HG03095 (cell line): Measurements from ENCODE around the gene MMP13.
"Not testable (repeated sequence)": the region's sequence is repeated elsewhere in the genome, so short reads cannot be mapped to it uniquely, and the experiment has no call there.

ENCODE experiments used
- ATAC-seq: cut with Tn5 transposase; IDR thresholded peaks from one replicate; pipeline ENCODE4 v1.9.1; 2021; ENCODE audit warnings: moderate library complexity; ENCODE audit not compliant: unreplicated experiment

The MMP13 gene

GRCh38 chr11:102936864-102937509 lies 18.5 kb downstream of the MMP13 start:
- no peak for ATAC-seq

DNA sequence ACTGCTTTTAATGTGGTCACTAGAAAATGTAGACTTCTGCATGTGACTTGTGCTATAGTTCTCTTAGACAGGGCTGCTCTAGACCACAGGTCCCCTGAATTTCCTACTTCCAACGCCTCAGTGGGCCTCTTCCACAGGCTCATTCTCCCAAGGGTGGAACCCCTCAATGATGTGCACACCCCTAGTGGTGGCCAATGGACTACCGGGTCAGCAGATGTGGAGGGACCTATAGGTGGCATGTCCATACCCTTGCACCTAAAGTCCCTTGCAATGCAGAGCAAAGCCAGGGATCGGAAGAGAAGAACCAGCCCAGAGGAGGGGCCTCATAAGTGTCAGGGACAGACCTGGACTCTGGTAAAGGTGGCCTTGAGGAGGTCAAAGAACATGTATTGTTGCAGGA lies 20.0 kb downstream of the MMP13 start:
- no peak for ATAC-seq

DNA sequence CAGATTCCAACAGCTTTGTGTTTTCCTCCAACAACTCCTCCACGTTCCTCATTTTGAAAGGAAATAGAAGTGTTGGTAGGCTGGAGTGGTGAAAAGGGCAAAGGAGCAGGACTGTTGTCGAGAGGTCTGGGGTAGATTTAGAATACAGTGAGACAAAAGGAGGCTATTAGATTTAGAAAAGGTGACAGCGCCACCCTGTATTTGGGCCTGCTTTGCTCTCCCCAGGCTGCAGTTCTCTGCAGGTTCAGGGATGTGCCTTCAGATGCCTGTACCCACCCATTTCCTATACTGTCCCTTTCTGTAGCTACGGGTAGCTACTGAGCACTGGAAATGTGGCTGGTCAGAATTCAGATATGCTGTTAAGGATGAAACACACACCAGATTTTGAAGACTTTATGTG lies 20.8 kb downstream of the MMP13 start:
- no peak for ATAC-seq

DNA sequence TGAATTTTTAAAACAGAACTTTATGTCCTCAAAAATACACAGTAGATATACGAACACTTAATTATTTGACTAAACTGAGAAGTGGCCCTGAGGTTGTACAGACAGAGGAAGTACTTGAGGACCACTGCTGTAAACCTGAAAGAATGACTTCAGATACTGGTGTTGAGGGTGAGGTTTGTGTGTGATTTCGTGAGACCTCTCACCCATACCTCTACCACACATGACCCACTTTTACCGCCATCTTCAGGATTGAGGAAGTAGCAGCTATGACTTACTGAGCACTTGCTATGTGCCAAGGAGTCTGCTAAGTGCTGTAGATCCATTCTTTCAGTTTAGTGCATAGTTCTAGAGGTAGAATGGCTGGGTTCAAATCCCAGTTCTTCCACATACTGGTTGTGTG lies 21.9 kb downstream of the MMP13 start:
- no peak for ATAC-seq

DNA sequence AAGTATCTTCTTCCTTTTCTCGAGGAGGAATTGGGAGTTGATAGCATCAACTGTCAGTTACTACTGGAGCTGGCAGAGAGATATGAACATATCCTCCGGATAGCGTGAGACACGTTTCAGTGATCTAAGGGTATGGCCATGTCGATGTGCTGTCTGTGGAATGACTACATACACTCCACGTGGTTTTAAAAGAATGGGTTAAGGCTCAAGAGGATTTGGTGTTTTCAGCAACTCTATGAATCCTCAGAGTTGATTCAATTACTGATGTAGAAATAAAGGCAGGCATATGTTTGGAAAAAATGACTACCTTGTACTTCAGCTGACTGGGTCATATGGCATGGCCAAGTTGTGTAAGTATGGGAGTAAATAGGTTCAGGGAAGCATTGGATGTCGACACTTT lies 22.9 kb downstream of the MMP13 start:
- ATAC-seq, result no peak

DNA sequence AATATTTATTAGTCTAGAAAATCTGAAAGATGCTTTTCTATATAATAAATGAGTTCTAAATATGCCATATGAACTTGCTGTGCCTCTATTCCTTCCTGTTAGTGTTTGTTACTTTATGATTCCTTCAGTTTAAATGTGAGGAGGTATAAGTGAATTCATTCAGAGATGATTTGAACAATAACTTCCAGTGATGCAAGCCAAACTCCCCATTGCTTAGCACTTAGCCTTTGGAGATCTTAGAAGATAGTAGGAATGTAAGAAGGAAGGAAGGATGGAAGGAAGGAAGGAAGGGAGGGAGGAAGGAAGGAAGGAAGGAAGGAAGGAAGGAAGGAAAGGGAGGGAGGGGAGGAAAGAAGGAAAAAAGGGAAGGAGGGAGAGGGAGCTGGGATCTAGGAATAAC lies 25.1 kb downstream of the MMP13 start:
- ATAC-seq, result no peak

DNA sequence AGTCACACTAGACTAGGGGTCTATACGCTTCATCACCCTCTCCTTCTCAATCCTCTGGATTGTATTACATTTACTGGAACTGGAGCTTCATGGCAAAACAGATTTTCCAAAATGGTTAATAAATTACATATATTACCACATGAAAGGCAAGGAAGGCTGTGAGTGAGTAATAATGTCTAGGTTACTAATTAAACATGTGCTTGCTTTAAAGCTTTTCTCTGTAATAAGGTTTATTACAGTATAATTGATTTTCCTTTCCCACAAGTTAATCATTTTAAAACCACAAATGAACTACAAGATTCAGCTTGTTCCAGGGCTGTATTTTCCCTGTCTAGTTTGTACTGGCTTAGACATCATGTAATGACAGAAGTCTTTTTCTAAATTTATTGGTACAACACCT lies 25.6 kb downstream of the MMP13 start:
- no peak for ATAC-seq

DNA sequence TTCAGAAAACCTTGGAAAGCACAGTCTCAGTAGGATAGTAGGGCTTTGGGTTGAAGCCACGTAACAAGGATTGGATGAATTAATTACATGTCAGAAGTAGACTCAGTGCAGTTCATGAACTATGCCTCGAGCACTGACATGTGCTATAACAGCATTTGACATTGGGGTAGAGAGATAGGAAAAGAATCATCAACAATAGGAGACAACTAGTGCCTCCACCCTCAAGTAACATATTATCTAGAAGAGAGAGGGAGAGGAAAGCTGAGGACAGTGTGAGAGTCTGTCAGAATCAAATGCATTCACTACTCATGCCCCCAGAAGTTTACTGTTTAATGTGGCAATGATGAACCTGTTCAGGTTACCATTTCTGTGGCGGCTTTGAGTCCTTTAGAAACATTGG lies 26.4 kb downstream of the MMP13 start:
- ATAC-seq, result no peak

GRCh38 chr11:102928247-102928646 lies 27.3 kb downstream of the MMP13 start:
- no peak for ATAC-seq

DNA sequence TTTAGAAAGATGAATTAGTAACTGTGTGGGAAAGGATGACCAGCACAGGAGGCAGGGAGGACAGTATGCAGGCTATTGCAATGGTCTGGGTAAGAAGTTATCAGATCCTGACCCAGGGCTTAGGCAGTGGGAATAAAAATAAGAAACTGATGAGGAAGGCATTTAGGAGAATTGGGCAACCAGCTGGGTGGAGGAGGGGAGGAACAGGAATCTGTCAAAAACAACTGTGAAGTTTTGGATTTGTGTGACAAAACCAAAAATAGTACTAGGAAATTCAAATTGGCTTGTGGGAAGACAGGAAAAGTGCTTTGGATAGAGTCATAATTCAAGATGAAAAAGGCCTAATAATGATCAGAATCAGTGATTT lies 27.9 kb downstream of the MMP13 start:
- ATAC-seq, result no peak

DNA sequence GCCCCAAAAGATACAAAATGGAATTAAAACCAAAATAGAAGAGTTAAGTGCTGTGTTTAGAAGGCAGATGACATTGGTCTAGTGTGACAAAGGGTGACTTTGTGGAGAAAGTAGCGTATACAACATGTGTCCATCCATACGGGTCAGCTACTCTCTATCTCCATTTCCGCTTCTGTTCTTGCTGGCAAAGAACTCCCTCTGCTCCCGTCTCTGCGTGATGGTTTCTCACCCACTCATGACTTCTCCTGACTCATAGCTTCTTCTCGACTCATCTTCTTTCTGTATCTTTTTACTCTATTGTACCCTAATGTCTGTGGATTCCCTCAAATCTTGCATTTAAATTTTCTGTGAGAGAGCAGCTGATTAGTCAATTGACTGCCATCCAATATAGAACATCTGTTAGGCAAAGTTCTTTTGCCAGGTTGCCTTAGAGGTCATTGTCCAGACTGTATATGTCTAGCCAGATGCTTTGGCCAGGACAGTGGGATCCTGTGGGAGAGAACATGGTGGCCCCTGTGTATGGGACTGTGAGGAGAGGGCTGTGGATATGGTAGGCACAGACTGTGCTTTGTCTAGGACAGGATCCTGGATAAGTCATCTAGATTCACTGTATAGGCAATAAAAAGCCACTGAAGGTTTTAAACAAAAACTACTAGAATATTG lies 28.4 kb downstream of the MMP13 start:
- ATAC-seq, result no peak

GRCh38 chr11:102926517-102926916 lies 29.0 kb downstream of the MMP13 start:
- ATAC-seq, result no peak

DNA sequence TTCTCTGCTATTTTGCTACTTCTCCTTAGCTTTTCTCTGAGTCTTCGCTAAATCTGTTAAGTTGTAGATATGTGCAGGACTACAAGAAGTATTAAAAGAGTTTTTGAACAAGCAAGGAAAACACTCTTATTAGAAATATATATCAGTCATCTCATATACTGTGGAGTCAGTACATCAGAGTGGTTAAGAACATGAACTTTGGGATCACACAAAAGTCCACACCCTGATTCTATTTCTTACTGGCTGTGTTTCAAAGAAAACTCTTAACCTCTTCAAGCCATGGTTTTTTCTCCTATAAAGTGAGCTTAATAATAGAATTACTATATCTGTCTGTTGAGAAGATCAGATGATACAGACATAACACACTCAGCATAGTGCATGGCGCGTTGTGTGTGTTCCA lies 29.5 kb downstream of the MMP13 start:
- no peak for ATAC-seq

GRCh38 chr11:102924851-102925380 lies 30.6 kb downstream of the MMP13 start:
- ATAC-seq, result no peak

GRCh38 chr11:102921587-102922220 lies 33.8 kb downstream of the MMP13 start:
- no peak for ATAC-seq

DNA sequence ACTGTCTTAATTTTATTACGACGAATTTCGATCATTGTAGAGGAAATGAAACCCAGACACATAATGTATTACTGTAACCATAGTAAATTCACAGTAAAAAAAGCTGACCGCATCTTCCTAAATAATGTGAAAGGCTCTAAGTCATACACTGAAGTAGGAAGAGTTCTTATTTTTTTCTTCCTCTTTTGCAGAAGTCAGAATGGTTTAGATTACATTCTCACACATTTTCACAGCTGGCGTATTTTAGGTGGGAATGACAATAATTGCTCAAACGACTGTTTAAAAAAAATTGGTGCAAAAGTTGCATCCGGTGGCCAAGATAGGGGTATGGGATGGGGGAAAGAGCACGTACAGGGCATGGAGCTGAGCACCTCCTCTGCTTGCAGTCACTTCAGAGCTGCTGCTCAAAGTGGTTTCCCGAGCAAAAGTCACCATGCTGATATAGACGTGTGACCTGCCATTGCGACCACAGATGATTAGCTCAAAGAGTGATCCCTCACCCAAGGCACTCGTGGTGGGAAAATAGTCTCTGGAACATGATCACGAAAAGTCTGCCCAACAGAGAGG lies 35.3 kb downstream of the MMP13 start:
- peak; percentile 87 for ATAC-seq

DNA sequence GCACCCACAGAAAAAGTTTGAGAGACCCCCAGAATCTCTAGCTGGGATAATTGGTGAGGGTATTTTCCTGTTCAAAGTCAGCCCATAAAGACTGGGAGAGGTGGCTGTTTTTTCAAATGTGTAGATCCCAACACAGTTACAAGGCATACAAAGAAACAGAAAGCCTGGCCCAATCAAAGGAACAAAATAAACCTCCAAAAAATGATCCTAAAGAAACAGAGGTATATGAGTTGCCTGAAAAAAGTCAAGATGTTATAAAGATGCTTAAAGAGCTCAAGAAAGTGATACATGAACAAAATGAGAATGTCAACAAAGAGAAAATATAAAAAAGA lies 40.5 kb downstream of the MMP13 start:
- ATAC-seq, result no peak

- ATAC-seq, result no peak
These were observed 41.1 kb downstream of the MMP13 start for GRCh38 chr11:102914238-102915043.

DNA sequence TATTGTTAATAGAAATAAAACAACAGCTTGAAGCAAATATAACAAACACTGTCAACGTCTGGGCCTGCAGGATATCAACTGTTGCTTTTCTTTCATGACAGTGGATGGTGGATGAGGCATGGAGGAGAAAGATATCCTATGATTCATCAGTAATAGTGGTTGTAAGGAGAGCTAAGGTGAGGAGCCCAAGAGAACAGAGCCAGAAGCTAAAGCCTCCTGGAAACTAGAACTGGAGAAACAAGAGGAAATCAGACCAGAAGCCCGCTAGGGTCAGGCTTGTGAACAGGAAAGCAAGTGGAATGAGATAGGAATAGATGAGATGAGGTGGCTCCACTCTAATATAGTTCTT lies 43.1 kb downstream of the MMP13 start:
- no peak for ATAC-seq

DNA sequence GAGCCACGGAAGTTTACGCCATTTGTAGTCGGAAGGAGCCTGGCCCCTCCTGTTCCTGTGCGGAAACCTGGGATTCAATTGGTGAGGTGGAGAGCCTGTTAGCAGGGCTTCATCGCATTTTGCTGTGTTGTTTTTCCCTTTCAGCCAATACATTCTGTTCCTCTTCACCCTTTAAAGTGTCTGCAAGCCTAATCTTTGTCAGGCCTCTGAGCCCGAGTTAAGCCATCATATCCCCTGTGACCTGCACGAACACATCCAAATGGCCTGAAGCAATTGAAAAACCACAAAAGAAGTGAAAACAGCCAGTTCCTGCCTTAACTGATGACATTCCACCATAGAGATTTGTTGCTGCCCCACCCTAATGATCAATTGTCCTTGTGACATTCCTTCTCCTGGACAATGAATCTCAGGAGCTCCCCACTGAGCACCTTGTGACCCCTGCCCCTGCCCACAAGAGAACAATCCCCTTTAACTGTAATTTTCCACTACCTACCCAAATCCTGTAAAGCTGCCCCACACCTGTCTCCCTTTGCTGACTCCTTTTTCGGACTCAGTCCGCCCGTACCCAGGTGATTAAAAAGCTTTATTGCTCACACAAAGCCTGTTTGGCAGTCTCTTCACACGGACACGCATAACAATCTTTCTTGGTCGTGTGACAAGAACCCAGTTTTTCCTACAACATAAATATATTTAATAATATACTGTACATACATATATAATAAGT lies 43.6 kb downstream of the MMP13 start:
- no peak for ATAC-seq

GRCh38 chr11:102905848-102906247 lies 49.7 kb downstream of the MMP13 start:
- not testable (repeated sequence) for ATAC-seq
